SHP77 treated with DMSO at 0.1 percent for 48 hours (cell line): Measurements from ENCODE around the gene TMEM200A.

ENCODE experiments used
- DNase-seq: peaks from one replicate; lab custom pipeline; 2025; lab: John Stamatoyannopoulos, UW

TMEM200A gene

GRCh38 chr6:130377915-130378314 is 12.1 kb downstream of the TMEM200A start:
- DNase-seq = no peak

- no peak for DNase-seq
These were observed 13.4 kb downstream of the TMEM200A start for GRCh38 chr6:130379223-130379622.

DNA sequence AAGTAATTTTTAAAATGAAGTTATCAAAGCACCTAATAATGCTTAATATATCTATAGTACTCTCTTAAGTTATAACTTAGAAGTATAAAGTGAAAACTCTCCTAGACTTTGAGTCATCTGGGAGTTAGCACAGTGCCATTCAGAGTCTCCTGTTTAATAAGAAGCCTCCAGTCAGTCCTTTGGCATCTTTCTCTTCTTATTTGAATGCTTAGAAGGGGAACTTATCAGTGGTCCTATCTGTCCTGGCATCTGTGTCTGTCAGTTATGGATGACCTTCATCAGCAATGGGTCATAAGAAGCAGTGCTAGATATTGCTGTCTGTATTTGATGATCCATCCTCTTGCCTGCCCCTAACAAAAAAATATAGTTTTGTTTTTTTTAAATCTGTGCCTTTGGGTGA is 15.2 kb downstream of the TMEM200A start:
- DNase-seq = no peak

DNA sequence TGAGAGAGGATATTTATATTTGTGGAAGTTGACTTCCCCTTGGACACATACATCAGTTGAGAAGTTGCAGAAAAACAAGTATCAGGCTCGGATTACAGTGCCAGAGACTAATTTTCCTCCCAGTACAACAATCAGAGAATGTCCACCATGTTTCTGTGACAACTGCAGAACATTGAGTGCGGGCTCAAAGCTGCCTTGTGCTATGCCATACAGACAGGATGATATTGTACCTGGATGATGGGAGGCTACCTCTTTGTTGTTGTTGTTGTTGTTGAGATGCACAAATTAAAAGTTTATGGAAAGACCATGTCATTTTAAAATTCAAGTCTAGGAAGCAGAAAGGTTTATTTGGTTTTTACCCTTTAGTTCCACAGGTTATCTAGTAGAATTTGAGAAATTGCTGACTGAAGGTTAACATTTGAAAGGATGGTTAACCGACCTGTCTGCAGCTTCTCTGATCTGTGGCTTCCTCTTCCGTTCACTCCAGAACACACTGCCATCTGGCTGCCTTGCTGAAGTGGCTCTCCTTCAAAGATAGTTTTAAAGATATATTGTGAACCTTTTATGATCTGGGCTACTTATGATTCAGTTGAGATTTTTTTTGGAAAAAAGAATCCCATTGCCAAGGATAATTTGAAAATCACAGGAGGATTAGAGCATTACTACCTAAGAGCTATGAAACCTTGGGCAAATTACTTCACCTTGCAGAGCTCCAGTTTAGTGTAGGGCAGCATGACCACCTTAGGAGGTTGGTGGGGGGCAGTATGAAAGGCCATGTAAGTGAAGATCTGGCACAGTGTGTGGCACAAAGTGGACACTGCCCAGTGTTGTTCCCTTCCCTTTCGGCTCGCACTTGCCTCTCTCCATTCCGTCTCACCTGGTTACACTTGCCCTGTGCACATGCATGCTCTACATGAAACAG is 15.9 kb downstream of the TMEM200A start:
- no peak for DNase-seq

GRCh38 chr6:130382872-130383490 is 17.2 kb downstream of the TMEM200A start:
- no peak for DNase-seq

- peak; percentile 27 for DNase-seq
These were observed 19.4 kb downstream of the TMEM200A start for GRCh38 chr6:130385064-130385695.

DNA sequence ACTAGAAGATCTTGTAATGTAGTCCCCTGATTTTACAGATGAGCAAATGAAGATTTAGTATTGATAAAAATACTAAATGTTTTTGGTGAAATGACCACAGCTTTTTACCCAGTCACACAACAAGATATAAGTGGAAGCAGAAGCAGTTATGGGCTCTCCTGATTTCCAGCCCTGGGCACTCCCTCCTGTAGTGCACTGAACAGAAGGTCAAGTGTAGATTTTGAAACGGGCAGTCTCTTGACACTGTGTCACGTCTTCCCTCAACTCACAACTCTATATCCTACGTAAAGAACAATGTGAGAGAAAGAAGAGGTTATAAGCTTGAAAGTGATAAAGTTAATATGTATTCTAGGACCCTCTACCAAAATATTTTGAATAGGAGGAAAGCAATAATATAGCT is 23.3 kb downstream of the TMEM200A start:
- DNase-seq = no peak

DNA sequence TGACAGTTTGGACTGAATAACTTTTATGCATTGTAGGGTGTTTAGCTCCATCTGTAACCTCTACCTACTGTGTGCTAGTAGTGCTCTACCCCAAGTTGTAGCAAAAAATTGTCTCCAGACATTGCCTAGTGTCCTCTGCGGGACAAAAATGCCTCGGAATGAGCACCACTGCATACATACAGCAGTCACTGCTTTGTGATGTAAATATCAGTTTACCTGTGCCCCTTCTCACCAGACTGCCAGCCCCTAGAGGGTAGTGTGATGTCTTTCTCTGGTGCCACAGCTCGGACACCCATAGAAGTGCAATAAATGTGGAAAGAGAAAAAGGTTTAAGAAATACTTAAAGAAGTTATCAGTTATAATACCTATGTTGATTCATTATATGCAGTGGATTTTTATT is 25.1 kb downstream of the TMEM200A start:
- no peak for DNase-seq

GRCh38 chr6:130393306-130393705 is 27.5 kb downstream of the TMEM200A start:
- no peak for DNase-seq

DNA sequence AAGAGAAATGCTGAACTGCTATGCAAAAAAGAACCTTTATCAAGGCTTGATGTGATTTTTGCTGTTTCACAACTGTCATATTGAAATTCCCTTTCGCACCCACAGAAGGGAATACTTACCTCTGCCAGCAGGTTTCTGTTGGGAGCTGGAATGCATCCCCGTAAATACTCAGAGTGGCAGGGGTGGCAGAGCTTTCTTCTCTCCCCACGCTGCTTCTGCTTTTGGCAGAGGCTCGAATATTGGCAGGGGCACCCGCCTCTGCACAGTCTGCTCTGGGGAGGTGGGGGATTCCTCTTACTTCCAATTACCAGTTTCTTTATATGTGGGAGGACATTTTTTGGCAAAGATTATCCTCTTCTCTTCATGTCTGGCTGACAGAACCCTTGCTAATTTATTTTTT is 28.4 kb downstream of the TMEM200A start:
- DNase-seq = no peak

DNA sequence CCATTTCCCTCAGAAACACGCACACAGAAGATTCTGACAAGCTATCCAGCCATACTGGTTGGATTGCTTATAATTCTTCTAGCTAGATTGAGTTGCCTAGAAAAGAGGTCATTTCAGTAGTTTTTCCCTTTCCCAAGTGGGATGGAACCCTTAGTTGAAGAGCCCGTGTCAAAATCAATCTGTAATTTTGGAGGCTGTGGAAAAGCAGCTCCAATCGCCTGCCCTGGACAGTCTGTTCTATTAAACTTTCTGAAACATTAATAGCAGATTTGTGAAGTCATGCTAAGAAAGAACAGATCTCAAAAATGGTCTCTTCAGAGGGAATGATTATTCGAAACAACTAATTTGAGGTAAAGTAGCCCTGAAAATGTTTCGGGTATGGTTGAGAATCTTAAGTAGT is 29.3 kb downstream of the TMEM200A start:
- DNase-seq = no peak

DNA sequence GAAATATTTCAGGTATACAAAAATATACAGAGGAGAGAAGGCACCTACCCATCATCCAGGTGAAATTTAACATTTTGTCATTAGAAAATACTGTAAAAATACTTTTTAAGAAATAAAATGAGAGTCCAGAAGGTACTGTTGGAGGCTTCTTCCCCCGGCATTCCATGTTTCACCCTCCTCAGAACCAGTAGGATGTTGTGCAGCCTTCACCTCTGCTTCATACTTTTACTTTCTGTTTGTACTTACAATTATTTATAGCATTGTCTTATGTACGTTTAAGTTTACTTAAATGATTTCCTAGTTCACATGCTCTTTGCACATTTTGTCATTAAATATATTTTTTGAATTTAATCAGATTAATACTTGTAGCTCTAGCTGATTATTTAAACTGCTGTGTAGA is 30.9 kb downstream of the TMEM200A start:
- DNase-seq = no peak

DNA sequence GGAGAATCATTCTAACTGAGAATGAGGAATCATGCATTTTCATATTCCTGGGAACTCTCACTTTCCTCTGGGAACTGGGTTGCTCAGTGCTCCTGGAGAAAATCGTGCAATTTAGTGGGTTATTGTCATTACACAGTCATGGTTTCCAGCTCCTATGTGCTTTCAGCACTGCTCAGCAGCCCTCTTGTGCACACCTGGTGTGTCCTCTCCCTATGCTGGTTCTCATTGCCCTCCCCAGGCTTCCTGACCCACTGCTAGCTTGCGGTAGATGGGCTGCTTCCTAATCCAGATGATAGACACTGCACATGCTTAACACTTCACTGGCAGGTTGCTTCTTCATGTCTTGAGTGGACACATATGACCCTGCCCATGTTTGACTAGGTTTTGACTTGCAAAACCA is 39.7 kb downstream of the TMEM200A start:
- DNase-seq = no peak

GRCh38 chr6:130407032-130407431 is 41.2 kb downstream of the TMEM200A start:
- DNase-seq = no peak

GRCh38 chr6:130409418-130410100 is 43.7 kb downstream of the TMEM200A start:
- no peak for DNase-seq

- DNase-seq = no peak
These were observed 45.7 kb downstream of the TMEM200A start for GRCh38 chr6:130411481-130411880.

DNA sequence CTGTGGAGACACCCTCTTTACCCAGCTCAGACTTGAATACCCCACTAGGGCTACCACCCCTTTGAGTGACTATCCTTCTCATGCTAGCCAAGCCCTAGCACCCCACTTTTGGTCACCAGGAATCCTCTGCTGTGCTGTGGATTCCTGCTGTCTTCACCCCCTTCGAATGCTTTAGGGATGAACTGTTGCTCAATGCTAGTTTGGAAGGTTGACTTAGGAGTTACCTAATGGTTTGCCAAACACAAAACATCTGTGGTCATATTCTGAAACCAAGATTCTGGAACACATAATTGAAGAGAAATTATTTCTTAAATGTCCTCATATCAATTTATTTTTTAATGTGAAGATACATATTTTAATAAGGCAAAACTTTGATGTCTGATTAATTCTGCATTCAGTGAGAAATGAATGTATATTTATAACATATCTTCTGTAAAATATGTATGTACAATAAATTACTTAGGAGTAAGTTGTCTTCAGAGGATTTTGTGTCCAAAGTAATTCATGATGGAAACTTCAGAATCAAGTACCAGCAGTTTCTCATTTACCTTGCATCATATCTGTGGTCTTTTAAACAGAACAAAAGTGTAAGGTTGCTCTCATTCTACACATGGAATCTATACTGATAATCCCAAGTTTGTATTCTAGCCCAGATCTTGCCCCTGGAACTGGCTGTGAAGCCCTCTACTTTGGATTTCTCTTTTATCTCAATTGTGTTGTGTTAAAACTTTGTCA is 46.9 kb downstream of the TMEM200A start:
- no peak for DNase-seq

DNA sequence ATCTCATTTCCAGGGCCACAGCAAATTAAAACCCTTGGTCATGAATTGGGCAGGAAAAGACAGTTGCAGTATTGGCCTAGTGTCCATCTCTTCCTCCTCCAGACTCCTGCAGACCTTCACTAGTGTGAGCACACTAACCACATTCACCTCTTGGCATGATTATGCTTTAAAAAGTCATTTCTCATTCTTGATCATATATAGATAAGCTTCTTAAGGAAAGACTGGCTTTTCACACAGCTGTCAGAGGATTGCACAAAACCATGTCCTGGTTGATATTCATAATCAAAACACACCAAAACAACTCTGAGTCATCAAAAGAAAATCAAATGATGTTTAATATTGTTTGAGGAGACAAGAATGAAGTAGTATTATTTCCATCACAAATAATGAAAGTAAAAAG is 52.1 kb downstream of the TMEM200A start:
- DNase-seq = no peak

DNA sequence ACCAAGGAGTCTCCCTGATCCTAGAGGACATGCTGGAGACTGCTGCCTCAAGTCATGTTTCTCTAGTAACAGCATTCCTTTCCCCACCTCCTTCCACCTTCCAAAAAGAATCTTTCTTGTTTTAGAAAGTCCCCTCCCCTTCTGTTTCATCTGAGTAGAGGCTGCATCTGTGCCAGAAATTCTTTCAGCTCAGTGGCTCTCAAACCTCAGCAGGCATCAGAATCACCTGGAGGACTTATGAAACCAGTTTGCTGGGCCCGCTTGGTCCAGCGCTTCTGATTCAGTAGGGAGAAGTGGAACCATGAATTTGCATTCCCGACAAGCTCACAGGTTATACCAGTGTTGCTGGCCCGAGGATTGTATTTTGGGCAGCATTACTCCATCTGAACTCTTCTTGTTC is 55.1 kb downstream of the TMEM200A start:
- no peak for DNase-seq

DNA sequence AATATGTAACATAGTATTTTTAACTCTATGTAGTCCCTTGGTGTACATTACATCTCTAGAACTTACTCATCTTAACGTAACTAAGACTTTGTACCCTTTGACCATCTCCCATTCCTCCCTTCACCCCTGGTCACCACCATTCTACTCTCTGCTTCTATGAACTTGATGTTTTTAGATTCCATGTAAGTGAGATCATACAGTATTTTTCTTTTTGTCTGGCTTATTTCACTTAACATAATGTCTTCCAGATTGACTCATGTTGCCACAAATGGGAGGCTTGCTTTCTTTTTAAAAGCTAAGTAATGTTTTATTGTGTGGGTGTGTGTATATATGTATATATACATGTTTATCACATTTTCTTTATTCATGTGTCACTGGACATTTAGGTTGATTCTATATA is 55.8 kb downstream of the TMEM200A start:
- DNase-seq = no peak

DNA sequence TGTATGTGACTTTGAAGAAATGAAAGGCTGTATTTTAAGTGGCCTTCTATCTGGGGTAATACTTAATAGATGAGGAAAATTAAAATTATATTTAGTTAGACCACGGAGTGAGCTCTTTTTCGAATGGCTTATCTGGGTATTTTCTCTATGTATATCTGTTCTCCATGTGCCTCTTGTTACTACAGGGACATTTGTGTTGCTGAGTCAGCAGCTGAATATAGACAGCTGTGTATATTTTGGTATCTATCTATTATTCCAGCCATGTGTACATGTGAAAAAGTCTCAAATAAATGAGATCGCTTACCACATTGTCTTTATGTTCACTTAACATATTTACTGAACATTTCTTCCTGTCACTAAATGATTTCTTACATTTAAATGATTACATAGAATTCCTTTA is 57.2 kb downstream of the TMEM200A start:
- DNase-seq = no peak

DNA sequence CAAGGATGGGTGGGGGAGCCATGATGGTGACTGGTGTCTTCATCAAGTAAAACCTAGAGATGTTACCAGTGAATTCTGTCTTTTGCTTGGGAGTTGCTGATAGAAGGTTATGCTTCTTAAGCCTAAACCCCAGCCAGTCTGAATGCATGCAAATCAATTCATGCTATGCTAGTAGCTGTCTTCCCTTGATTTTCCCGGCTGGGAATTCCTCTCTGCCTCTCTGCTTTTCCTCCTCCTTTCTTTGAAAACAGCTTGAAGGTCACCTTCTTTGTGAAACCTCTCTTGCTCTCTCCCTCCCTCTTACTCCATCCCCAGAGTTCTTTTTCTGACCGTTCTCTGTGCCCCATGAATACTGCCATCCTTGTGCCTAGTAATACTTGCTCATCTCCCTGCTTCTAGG is 58.9 kb downstream of the TMEM200A start:
- DNase-seq = no peak
